22Rv1 (cell line): ENCODE data around the gene FICD.

Experiments used
- H3K27ac ChIP-seq: fragments of 450-650 bp; 2 replicates; pipeline ENCODE4 v1.5.1; 2017
- ZFX ChIP-seq: fragments of 450-650 bp; IDR thresholded peaks from 2 replicates; pipeline ENCODE4 v1.6.1; 2017; ENCODE audit warnings: antibody characterized with exemption, borderline replicate concordance
- TF ChIP-seq, protein P1 (sequence below): fragments of 450-650 bp; IDR thresholded peaks from 2 replicates; pipeline ENCODE4 v1.5.1; 2017; ENCODE audit warnings: mild to moderate bottlenecking

Gene FICD

DNA sequence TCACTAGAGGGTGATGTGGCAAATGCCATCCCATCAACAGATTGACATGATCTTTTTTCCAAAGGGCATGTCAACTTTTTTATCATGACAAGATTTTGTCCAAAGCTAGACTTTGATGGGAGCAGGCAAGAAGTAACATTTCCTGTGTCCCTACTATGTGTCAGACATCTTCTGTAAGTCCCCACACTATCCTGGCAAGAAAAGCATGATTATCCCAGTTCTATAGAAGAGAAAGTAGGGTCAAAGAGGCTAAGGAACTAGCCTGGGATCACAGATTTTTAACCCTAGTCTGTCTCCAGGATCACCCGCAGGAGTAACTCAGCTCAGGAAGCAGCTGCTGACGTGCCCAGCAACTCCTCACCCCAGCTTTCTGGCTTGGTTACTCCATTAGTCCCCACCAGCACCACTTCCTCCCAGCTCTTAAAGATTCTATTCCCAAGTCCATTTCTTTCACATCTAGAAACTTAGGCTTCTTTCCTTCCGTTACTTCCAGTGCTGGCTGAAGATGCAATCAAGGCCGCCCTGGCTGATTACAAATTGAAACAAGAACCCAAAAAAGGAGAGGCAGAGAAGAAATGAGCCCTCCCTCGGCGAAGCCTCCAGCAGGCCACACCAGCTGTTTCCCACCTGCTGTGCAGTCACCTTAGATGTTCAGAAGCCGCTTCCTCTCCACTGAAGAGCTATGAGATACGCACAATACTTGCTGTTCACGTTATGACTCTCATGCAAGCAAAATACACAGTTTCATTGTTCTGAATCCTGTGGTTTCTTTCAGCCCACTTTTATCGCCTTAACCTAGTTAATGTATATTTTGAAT lies 53.5 kb downstream of the FICD start:
- TF ChIP-seq, protein P1, sequence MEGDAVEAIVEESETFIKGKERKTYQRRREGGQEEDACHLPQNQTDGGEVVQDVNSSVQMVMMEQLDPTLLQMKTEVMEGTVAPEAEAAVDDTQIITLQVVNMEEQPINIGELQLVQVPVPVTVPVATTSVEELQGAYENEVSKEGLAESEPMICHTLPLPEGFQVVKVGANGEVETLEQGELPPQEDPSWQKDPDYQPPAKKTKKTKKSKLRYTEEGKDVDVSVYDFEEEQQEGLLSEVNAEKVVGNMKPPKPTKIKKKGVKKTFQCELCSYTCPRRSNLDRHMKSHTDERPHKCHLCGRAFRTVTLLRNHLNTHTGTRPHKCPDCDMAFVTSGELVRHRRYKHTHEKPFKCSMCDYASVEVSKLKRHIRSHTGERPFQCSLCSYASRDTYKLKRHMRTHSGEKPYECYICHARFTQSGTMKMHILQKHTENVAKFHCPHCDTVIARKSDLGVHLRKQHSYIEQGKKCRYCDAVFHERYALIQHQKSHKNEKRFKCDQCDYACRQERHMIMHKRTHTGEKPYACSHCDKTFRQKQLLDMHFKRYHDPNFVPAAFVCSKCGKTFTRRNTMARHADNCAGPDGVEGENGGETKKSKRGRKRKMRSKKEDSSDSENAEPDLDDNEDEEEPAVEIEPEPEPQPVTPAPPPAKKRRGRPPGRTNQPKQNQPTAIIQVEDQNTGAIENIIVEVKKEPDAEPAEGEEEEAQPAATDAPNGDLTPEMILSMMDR = no peak
- no peak for TF ChIP-seq ZFX
- no peak overlapping the region for H3K27ac ChIP-seq
